HepG2 (cell line): Measurements from ENCODE around the gene PLXNC1. TPM values are rescaled to one million over a fixed set of nuclear protein-coding genes. Genes with fewer than 3 reads are reported as not detected.

Experiments
- ATM ChIP-seq: fragments of 450-650 bp; IDR thresholded peaks from 2 replicates; pipeline ENCODE4 v1.7.1; 2017; ENCODE audit warnings: mild to moderate bottlenecking, borderline replicate concordance
- ETV6 ChIP-seq: sonication (generic); formaldehyde crosslinking; conservative IDR thresholded peaks from 2 replicates; pipeline ENCODE4 v1.4.0; 2020; ENCODE audit warnings: missing genetic modification reagents
- FOXM1 ChIP-seq: sonication (generic); formaldehyde crosslinking; IDR thresholded peaks from 2 replicates; pipeline ENCODE4 v1.5.0; 2020; ENCODE audit warnings: missing genetic modification reagents
- GPN1 ChIP-seq: sonication (generic); formaldehyde crosslinking; IDR thresholded peaks from 2 replicates; pipeline ENCODE4 v1.5.1; 2020; ENCODE audit warnings: missing genetic modification reagents, borderline replicate concordance
- HIC2 ChIP-seq: sonication (generic); formaldehyde crosslinking; IDR thresholded peaks from 2 replicates; pipeline ENCODE4 v1.9.0; 2022; ENCODE audit warnings: low read depth, missing genetic modification reagents
- MAFG ChIP-seq: sonication (generic); formaldehyde crosslinking; IDR thresholded peaks from 2 replicates; pipeline ENCODE4 v1.5.1; 2020; ENCODE audit warnings: mild to moderate bottlenecking, missing genetic modification reagents
- PATZ1 ChIP-seq: sonication (generic); formaldehyde crosslinking; IDR thresholded peaks from 2 replicates; pipeline ENCODE4 v1.4.0; 2020; ENCODE audit warnings: missing genetic modification reagents
- POLR2AphosphoS2 ChIP-seq: IDR thresholded peaks from 2 replicates; pipeline ENCODE4 v1.6.1; 2011; ENCODE audit warnings: low read depth, low read length, improper control_type of control experiment
- PRMT3 ChIP-seq: sonication (generic); formaldehyde crosslinking; IDR thresholded peaks from 2 replicates; pipeline ENCODE4 v1.8.1; 2022; ENCODE audit warnings: low read depth, mild to moderate bottlenecking, moderate library complexity, missing genetic modification reagents, borderline replicate concordance
- PRPF4 ChIP-seq: fragments of 200-400 bp; formaldehyde crosslinking; IDR thresholded peaks from 2 replicates; pipeline ENCODE4 v1.6.1; 2016; ENCODE audit warnings: low read length, low read depth; ENCODE audit not compliant: poor library complexity, severe bottlenecking
- RARG ChIP-seq: sonication (generic); formaldehyde crosslinking; IDR thresholded peaks from 2 replicates; pipeline ENCODE4 v1.4.0; 2020; ENCODE audit warnings: low read depth, mild to moderate bottlenecking, missing genetic modification reagents
- REXO4 ChIP-seq: sonication (generic); formaldehyde crosslinking; IDR thresholded peaks from 2 replicates; pipeline ENCODE4 v1.8.0; 2022; ENCODE audit warnings: missing genetic modification reagents, mild to moderate bottlenecking, borderline replicate concordance
- SRY ChIP-seq: sonication (generic); formaldehyde crosslinking; IDR thresholded peaks from 2 replicates; pipeline ENCODE4 v1.8.0; 2022; ENCODE audit warnings: mild to moderate bottlenecking, missing genetic modification reagents
- TERF1 ChIP-seq: sonication (generic); formaldehyde crosslinking; IDR thresholded peaks from 2 replicates; pipeline ENCODE4 v1.8.0; 2022; ENCODE audit warnings: mild to moderate bottlenecking, missing genetic modification reagents, moderate library complexity
- TRIM24 ChIP-seq: sonication (generic); formaldehyde crosslinking; IDR thresholded peaks from 2 replicates; pipeline ENCODE4 v1.8.0; 2022; ENCODE audit warnings: mild to moderate bottlenecking, missing genetic modification reagents
- ZC3H13 ChIP-seq: sonication (generic); formaldehyde crosslinking; IDR thresholded peaks from 2 replicates; pipeline ENCODE4 v1.8.1; 2023; ENCODE audit warnings: mild to moderate bottlenecking, missing genetic modification reagents, moderate library complexity
- ZNF17 ChIP-seq: sonication (generic); formaldehyde crosslinking; IDR thresholded peaks from 2 replicates; pipeline ENCODE4 v1.5.0; 2020; ENCODE audit warnings: mild to moderate bottlenecking, missing genetic modification reagents
- ZNF589 ChIP-seq: sonication (generic); formaldehyde crosslinking; conservative IDR thresholded peaks from 2 replicates; pipeline ENCODE4 v1.8.0; 2022; ENCODE audit warnings: mild to moderate bottlenecking, moderate library complexity, missing genetic modification reagents
- ZNF652 ChIP-seq: IDR thresholded peaks from 2 replicates; pipeline ENCODE4 v1.6.1; 2016; ENCODE audit warnings: low read depth, borderline replicate concordance
- ZNF766 ChIP-seq: sonication (generic); formaldehyde crosslinking; IDR thresholded peaks from 2 replicates; pipeline ENCODE4 v1.5.0; 2020; ENCODE audit warnings: missing genetic modification reagents, borderline replicate concordance
- polyA plus RNA-seq, 8 experiments: library from polyadenylated mRNA; depleted of rRNA in 3 of 8; stranded (reverse) in 7 of 8; unstranded in 1 of 8; fragments of >200 nt; fragmentation: Illumina TruSeq in 4 of 8; extraction: Trizol in 4 of 8; gene quantifications; 2 replicates each; pipeline versions ENCODE4 v1.2.1 to v1.2.3, GENCODE V29; 2011 to 2016; ENCODE audit warnings: low read depth in 4 of 8, missing spikeins in 1 of 8, mixed read lengths in 1 of 8; ENCODE audit not compliant: insufficient read depth in 1 of 8
- total RNA-seq, 5 experiments: library from RNA; depleted of rRNA; stranded (reverse); fragments of >200 nt; fragmentation: Illumina TruSeq; extraction: Trizol; gene quantifications; 2 replicates each; pipeline ENCODE4 v1.2.3, GENCODE V29; 2016; ENCODE audit warnings: low read depth in 1 of 5
- TF ChIP-seq, protein P1 (sequence below): sonication (generic); formaldehyde crosslinking; IDR thresholded peaks from 2 replicates; pipeline ENCODE4 v1.5.0; 2020; ENCODE audit warnings: mild to moderate bottlenecking, missing genetic modification reagents
- TF ChIP-seq, protein P2 (sequence below): sonication (generic); formaldehyde crosslinking; IDR thresholded peaks from 2 replicates; pipeline ENCODE4 v1.4.0; 2020; ENCODE audit warnings: missing genetic modification reagents

Gene PLXNC1
- total and polyA plus RNA-seq, 2 of the 13 experiments (the other 11 are each of a cell fraction or from before 2014, with no cell fraction given) = 6.6 to 11.2 TPM

- no peak for TF ChIP-seq ATM
- no peak for TF ChIP-seq ZC3H13 (CRISPR knock-in tag)
- TF ChIP-seq SRY (CRISPR knock-in tag) = no peak
- TF ChIP-seq, protein P1, sequence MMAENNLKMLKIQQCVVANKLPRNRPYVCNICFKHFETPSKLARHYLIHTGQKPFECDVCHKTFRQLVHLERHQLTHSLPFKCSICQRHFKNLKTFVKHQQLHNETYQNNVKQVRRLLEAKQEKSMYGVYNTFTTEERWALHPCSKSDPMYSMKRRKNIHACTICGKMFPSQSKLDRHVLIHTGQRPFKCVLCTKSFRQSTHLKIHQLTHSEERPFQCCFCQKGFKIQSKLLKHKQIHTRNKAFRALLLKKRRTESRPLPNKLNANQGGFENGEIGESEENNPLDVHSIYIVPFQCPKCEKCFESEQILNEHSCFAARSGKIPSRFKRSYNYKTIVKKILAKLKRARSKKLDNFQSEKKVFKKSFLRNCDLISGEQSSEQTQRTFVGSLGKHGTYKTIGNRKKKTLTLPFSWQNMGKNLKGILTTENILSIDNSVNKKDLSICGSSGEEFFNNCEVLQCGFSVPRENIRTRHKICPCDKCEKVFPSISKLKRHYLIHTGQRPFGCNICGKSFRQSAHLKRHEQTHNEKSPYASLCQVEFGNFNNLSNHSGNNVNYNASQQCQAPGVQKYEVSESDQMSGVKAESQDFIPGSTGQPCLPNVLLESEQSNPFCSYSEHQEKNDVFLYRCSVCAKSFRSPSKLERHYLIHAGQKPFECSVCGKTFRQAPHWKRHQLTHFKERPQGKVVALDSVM (CRISPR knock-in tag) = no peak
- no peak for TF ChIP-seq RARG (CRISPR knock-in tag)
- no peak for TF ChIP-seq ZNF589 (CRISPR knock-in tag)
- no peak for TF ChIP-seq PATZ1
- TF ChIP-seq PRMT3 (CRISPR knock-in tag) = no peak
- TF ChIP-seq FOXM1 (CRISPR knock-in tag) = no peak
- TF ChIP-seq POLR2AphosphoS2 = no peak
- no peak for TF ChIP-seq MAFG
- no peak for TF ChIP-seq GPN1 (CRISPR knock-in tag)
- TF ChIP-seq ETV6 (CRISPR knock-in tag) = no peak
- no peak for TF ChIP-seq HIC2 (CRISPR knock-in tag)
- TF ChIP-seq ZNF766 (CRISPR knock-in tag) = no peak
- TF ChIP-seq ZNF652 (CRISPR knock-in tag) = no peak
- TF ChIP-seq TRIM24 (CRISPR knock-in tag) = no peak
- no peak for TF ChIP-seq PRPF4
- TF ChIP-seq ZNF17 (CRISPR knock-in tag) = no peak
- TF ChIP-seq TERF1 (CRISPR knock-in tag) = no peak
- TF ChIP-seq REXO4 = no peak
- TF ChIP-seq, protein P2, sequence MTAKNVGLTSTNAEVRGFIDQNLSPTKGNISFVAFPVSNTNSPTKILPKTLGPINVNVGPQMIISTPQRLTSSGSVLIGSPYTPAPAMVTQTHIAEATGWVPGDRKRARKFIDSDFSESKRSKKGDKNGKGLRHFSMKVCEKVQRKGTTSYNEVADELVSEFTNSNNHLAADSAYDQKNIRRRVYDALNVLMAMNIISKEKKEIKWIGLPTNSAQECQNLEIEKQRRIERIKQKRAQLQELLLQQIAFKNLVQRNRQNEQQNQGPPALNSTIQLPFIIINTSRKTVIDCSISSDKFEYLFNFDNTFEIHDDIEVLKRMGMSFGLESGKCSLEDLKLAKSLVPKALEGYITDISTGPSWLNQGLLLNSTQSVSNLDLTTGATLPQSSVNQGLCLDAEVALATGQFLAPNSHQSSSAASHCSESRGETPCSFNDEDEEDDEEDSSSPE (CRISPR knock-in tag) = no peak
These were observed 4.1 kb downstream of the PLXNC1 start (continued) for GRCh38 chr12:94152292-94153078.
